Stimulated activated CD4-positive, alpha-beta T cell treated with anti-CD3 and anti-CD28 coated beads, TNF-alpha, amount 100 ng/mL, for 48 hours (primary cell): ENCODE measurements around the gene HIRA.
A peak's percentile ranks its signal among the peaks of the same experiment; 100 is the strongest.
"Not testable (repeated sequence)": the region's sequence is repeated elsewhere in the genome, so short reads cannot be mapped to it uniquely, and the experiment has no call there.

ENCODE experiments used
- DNase-seq, 3 donors: peaks; one replicate each; pipeline ENCODE4 v3.0.0-alpha.2; 2020; ENCODE audit warnings: low read depth in 3 of 3

Gene HIRA

DNA sequence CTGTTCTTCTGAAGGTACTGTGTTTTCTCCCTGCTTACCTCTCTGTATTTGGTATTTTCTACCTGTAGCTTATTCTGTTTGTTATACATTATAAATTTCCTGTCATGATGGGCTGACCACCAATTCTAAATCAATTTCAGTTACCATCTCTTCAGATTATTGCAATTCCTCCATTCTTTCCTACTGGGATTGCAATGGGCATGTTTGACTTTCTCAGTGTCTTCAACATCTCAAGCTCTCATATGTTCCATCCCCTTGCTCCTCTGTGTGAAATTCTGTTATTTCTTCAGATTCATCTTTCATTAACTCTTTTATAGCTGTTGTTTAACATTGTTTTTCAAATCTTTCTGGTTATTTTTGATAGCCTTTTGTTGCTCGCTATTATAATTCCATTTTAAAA, 31.5 kb upstream of the HIRA start:
- no peak for DNase-seq

DNA sequence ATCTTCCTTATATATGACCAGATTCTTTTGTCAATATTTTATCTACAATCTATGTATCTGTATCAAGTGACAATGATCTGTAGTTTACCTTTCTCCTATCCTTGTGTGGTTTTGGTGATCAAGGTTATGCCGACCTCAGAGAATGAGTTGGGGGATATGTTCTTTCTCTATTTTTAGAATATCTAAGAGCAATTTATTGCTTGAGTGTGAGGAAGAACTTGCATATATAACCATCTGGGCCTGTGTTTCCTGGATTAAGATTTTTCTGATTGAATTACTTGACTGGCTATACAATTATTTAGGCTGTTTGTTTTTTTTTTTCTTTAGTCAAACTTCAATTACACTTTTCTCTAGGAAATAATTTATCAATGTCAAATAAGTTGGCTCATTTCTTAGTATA, 30.0 kb upstream of the HIRA start:
- DNase-seq: no peak

GRCh38 chr22:19460036-19460435, 28.5 kb upstream of the HIRA start:
- DNase-seq: no peak

DNA sequence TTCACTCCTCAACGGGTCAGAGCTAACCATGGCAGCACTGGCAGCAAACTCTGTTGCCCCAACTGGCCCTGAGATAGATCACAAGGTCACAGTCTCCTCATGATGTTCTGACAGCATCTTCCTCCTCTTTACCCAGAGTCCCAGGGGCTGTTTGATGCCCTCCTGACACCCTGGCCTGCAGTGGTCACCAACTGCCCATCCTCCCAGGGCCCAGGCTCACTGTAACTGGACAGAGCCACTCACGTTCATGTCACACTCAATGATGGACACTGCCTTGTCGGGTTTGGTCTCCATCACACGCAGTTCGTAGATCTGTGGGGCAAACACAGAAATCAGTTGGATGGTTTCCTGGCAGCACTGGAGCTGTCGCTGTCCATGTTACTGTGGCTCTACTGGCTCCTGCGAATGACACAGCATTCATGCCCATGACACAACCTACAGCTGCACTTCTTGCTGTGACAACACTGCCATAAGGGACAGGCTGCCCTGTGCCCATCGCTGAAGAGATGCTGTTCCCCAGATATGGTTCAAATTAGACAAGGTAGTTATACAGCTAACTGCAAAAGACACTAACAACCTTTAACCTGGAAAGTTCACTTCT, 26.4 kb upstream of the HIRA start:
- no peak for DNase-seq

- DNase-seq: no peak
These were observed 25.0 kb upstream of the HIRA start for GRCh38 chr22:19456541-19456940.

GRCh38 chr22:19455585-19456370, 24.2 kb upstream of the HIRA start:
- DNase-seq: no peak

DNA sequence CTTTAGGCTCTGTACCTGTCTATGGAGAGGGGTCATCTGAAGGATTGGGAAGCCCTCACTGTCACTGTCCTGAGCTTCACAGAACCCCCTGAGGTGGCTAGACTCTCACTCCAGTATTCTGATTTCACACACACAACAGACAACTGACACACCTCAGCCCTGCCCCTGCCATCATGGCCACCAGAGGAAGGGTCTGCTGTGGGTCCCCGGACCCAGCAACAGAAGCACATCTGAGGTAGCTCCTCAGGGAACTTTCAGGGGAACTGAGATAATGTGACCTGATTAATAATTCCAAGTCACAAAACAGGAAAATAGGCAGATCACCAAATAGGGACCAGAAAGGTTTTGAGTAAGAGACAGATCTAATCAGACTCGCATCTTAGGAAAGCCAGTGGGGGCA, 23.5 kb upstream of the HIRA start:
- DNase-seq: no peak

DNA sequence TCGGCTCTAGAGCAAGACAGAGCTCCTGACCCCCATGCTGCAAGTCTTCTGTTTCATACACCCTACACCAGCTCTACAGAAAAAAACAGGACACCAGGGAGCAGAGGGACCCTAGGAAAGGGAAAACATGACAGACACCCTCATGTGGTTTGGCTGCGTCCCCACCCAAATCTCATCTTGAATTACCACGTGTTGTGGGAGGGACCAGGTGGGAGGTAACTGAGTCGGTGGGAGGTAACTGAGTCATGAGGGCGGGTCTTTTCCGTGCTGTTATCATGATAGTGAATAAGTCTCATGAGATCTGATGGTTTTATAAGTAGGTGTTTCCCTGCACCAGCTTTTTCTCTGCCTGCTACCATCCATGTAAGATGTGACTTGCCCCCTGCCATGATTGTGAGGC, 22.6 kb upstream of the HIRA start:
- DNase-seq: no peak

DNA sequence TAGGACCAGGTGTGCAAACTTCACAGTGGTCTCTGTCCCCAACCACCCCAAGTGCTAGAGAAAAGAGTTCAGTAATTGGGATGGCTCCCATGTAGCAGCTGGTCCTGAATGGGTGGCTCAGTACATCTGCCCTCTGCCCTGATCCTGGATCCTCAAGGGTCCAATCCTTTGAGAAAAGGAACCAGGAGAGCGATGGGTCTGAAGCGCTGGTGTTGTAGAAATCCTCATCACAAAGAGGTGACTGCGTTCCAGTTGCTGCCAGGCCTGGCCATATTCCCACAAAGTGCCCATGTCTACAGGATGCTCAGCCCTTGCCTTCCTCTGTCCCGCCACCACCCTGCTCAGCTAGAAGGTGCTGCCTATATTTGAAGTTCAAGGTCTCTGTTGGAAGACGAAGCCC, 22.2 kb upstream of the HIRA start:
- no peak for DNase-seq

- no peak for DNase-seq
These were observed 20.0 kb upstream of the HIRA start for GRCh38 chr22:19451570-19451969.

- no peak for DNase-seq
These were observed 19.0 kb upstream of the HIRA start for GRCh38 chr22:19450363-19451175.

DNA sequence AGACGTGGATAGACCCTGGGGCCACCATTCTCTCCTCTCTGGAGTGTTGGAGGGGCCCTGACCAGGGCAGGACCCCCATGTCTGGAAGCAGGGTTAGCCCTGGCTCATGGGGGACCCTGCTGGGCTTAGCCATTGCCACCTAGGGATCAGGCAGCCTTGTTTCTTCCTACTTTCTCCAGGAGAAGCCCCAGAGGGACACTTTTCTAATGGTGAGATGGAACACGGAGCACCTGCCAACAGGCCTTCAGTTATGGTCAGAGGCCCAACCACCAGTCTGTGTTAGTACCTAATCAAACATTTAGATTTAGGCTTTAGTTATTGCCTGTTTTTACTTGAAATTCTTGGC, 17.9 kb upstream of the HIRA start:
- DNase-seq: no peak

- peak in 2 of 3 donors; percentile 53 to 66 for DNase-seq
These were observed 17.3 kb upstream of the HIRA start for GRCh38 chr22:19448739-19449421.

GRCh38 chr22:19448076-19448607, 16.6 kb upstream of the HIRA start:
- no peak for DNase-seq

- peak; percentile 69 to 80 (median 74) for DNase-seq
These were observed 16.0 kb upstream of the HIRA start, which contains the start of gene C22orf39 for GRCh38 chr22:19447330-19448075. Gene C22orf39 (minus strand): TSS chr22:19447711. CDS start chr22:19447688, 23 bp downstream.

DNA sequence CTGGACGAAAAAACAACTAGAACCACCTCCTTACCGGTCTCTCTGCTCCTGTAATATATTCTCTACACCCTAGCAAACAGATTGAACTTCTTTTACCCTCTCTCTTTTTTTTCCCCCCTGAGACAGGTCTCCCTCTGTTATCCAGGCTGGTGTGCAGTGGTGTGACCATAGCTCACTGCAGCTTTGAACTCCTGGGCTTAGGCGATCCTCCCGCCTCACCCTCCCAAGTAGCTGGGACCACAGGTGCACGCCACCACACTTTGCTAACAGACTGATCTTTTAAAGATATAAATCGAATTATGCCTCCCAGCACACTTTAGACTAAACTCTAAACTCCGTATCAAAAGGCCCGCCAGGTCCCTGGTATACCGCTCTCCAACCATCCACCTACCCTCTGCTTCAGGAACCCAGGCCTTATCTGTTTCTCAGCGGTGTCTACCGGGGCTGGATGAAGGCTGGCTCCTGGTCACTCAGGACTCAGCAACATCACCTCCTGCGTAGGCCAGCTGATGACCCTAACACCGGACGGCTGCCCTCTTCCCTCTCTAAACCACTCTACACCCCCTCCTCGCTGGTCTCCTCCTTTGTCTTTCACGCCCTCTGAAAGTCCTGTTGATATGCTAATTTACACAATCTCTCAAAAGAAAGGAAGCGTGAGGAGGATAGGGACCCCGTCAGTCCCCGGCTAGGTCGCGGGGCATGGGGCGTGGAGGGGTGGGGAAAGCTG, 15.2 kb upstream of the HIRA start:
- DNase-seq: no peak

DNA sequence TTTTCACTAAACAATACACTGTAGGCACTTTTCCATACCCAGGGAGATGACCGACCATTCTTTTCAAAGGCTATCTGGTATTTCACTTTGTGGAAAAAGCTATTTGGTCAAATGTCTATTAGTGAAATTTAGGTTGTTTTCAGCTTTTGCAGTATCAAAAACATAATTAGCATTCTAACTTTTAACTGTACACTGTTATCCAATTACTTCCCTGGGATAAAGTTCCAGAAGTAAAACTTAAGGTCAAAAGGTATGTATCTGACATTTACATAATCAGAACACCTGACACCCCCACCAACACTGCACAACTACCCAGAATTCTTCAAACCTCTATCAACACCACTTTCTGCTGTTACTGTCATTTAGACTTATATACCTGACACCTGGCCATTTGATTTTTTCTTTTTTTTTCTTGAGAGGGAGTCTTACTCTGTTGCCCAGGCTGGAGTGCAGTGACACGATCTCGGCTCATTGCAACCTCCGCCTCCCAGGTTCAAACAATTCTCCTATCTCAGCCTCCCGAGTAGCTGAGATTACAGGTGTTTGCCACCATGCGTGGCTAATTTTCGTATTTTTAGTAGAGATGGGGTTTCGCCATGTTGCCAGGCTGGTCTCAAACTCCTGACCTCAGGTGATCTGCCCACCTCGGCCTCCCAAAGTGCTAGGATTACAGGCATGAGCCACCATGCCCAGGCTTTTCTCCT, 13.9 kb upstream of the HIRA start:
- not testable (repeated sequence) for DNase-seq

DNA sequence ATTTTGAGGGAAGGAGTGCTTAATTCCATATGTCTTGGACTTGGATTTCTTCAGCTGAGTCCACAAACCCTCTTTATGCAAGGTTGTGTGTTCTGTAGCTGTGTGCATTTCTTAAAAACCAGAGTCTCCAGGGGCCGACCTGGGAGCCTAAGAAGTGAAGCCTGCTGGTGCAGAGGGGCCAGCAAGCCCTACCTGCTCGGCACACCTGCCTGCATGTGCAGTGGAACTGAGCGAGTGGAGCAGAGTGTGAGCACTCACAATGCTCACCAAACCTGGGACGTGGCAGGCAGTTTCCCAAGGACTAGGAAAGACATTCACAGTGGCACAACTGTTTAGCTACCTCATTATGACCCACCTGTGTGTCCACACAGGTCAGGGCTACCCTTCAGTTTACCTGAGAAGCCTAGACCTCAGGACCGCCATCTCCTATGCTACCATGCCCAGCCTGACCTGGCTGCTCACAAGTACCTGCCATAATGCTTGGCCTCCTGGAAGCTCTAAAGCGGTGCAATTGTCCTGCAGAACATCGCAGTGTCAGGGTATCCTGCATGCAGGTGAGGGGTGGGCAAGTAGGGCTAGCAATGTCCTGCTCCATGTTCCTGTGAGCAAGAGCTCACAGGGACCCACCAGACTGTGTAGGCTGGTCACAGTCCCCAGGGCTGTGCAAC, 12.1 kb upstream of the HIRA start:
- no peak for DNase-seq

DNA sequence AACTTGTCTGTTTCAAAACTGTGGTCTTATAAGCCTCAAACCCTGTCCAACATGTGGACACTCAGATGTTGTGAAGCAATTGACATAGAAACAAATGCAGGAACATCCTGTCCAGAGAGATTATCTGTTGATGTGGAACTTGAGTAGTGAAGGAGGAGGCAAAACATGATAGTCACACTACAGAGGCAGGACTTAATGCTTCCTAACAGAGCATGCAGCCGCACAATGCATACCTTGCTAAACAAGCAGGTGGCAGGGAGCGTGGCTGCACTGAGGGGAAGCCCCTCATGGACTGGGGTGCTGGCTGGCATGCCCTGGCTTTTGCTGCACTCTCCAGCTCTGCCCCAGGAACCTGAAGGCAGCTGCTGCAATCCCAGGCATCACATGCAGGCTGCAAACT, 10.6 kb upstream of the HIRA start:
- DNase-seq: no peak
